GM10266 (cell line): ENCODE data around the gene ABCB4.

Experiments
- DNase-seq: peaks from one replicate; pipeline ENCODE4 v3.0.0; 2012; ENCODE audit errors: extremely low spot score
- CTCF ChIP-seq: IDR thresholded peaks from 2 replicates; pipeline ENCODE4 v1.5.1; 2012; ENCODE audit warnings: mild to moderate bottlenecking, low read depth; ENCODE audit not compliant: control insufficient read depth, insufficient read depth; ENCODE audit errors: missing control alignments

The ABCB4 gene

GRCh38 chr7:87448388-87448787 lies 27.1 kb downstream of the ABCB4 start:
- no peak for DNase-seq
- TF ChIP-seq CTCF = no peak

GRCh38 chr7:87447116-87447635 lies 28.3 kb downstream of the ABCB4 start:
- DNase-seq = no peak
- TF ChIP-seq CTCF = no peak

- no peak for TF ChIP-seq CTCF
- DNase-seq = no peak
Measured at GRCh38 chr7:87445897-87446296, 29.6 kb downstream of the ABCB4 start.

GRCh38 chr7:87435546-87435945 lies 39.9 kb downstream of the ABCB4 start:
- DNase-seq = no peak
- no peak for TF ChIP-seq CTCF

- no peak for TF ChIP-seq CTCF
- DNase-seq = no peak
Measured at GRCh38 chr7:87432536-87432935, 42.9 kb downstream of the ABCB4 start.

- no peak for TF ChIP-seq CTCF
- no peak for DNase-seq
Measured at GRCh38 chr7:87427288-87427687, 48.2 kb downstream of the ABCB4 start.

- DNase-seq = no peak
- TF ChIP-seq CTCF = no peak
Measured at GRCh38 chr7:87426160-87426559, 49.3 kb downstream of the ABCB4 start.
